GM10248 (cell line): ENCODE measurements around the gene GIT2.
A peak's percentile ranks its signal among the peaks of the same experiment; 100 is the strongest.
"Not testable (repeated sequence)": the region's sequence is repeated elsewhere in the genome, so short reads cannot be mapped to it uniquely, and the experiment has no call there.

ENCODE experiments used
- CTCF ChIA-PET: fragments of 300-600 bp; sonication (Branson Sonifier 250); formaldehyde crosslinking; extraction: SDS; loops from one replicate; lab custom pipeline; 2021; ENCODE audit warnings: antibody characterized with exemption; lab: Yijun Ruan, JAX
- POLR2A ChIA-PET: fragments of 350-650 bp; sonication (Branson Sonifier 250); formaldehyde crosslinking; extraction: SDS; loops from one replicate; lab custom pipeline; 2020; ENCODE audit warnings: antibody characterized with exemption; lab: Yijun Ruan, JAX
- DNase-seq: peaks from one replicate; pipeline ENCODE4 v3.0.0; 2012; ENCODE audit errors: extremely low spot score
- TF ChIP-seq, protein P1 (sequence below): IDR thresholded peaks from 2 replicates; pipeline ENCODE4 v1.5.1; 2012; ENCODE audit warnings: mild to moderate bottlenecking, low read depth; ENCODE audit errors: extremely low read depth, missing control alignments, control extremely low read depth

The GIT2 gene

GRCh38 chr12:109910254-109910968, 85.8 kb downstream of the GIT2 start:
- ChIA-PET CTCF (no interaction called here), POLR2A (no interaction called here)
- TF ChIP-seq, protein P1, sequence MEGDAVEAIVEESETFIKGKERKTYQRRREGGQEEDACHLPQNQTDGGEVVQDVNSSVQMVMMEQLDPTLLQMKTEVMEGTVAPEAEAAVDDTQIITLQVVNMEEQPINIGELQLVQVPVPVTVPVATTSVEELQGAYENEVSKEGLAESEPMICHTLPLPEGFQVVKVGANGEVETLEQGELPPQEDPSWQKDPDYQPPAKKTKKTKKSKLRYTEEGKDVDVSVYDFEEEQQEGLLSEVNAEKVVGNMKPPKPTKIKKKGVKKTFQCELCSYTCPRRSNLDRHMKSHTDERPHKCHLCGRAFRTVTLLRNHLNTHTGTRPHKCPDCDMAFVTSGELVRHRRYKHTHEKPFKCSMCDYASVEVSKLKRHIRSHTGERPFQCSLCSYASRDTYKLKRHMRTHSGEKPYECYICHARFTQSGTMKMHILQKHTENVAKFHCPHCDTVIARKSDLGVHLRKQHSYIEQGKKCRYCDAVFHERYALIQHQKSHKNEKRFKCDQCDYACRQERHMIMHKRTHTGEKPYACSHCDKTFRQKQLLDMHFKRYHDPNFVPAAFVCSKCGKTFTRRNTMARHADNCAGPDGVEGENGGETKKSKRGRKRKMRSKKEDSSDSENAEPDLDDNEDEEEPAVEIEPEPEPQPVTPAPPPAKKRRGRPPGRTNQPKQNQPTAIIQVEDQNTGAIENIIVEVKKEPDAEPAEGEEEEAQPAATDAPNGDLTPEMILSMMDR: no peak
- no peak for DNase-seq

GRCh38 chr12:109905301-109905700, 90.9 kb downstream of the GIT2 start:
- POLR2A ChIA-PET: no interaction called here
- TF ChIP-seq, protein P1: no peak
- DNase-seq: no peak
- CTCF ChIA-PET: no interaction called here

GRCh38 chr12:109902891-109903418, 93.2 kb downstream of the GIT2 start:
- ChIA-PET CTCF (interaction anchor here (1.0 to 2.0 kb wide), 4 partner anchors 20 to 58 kb away, joined by 3 to 9 read pairs (median 4); no protein-coding TSS in a partner anchor), POLR2A (interaction anchor here (0.5 kb wide), 1 partner anchor 394 kb away, joined by 3 read pairs; no protein-coding TSS in a partner anchor)
- TF ChIP-seq, protein P1: no peak
- no peak for DNase-seq

DNA sequence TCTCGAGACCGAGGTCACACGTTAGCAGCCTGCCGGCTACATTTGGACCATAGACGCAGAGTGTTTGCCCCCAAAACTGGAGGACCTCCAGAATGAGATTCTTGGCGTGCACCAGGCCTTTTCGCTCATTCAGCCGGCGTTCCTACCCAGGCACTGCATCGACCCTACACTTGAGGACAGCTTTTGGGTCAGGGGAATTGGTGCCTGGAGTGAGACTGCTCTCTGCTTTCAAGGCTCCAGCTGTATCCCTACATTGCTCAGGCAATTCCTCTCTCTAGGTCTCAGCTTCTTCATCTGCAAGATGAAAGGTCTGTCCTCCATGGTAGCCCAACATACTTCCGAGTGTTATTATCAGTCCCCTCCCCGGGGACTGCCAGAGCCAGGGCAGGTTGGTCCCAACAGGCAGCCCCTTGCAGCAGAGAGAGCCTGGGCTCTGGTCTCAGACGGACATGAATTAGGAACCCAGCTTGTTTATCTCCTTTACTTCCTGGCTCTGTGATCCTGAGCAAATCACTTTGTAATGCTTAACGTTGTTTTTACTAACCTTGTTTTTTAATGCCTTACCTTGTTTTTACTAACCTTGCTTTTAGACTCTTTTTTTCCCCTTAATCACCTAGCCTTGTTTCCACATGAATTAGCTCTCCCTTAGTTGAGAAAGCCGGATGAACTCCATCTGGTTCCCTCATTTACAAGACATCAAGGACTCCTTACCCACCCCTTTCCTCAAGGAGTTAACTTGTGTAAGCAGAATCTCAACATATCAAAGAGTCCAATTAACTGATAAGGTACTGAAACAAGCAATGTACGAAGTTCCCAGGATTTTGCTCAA, 95.2 kb downstream of the GIT2 start:
- POLR2A ChIA-PET: interaction anchor here (0.6 kb wide), 1 partner anchor 533 kb away, joined by 4 read pairs; no protein-coding TSS in a partner anchor
- TF ChIP-seq, protein P1: no peak
- CTCF ChIA-PET: interaction anchor here (1.4 to 2.0 kb wide), 3 partner anchors 14 to 56 kb away, joined by 3 to 8 read pairs (median 7); no protein-coding TSS in a partner anchor
- DNase-seq: no peak

DNA sequence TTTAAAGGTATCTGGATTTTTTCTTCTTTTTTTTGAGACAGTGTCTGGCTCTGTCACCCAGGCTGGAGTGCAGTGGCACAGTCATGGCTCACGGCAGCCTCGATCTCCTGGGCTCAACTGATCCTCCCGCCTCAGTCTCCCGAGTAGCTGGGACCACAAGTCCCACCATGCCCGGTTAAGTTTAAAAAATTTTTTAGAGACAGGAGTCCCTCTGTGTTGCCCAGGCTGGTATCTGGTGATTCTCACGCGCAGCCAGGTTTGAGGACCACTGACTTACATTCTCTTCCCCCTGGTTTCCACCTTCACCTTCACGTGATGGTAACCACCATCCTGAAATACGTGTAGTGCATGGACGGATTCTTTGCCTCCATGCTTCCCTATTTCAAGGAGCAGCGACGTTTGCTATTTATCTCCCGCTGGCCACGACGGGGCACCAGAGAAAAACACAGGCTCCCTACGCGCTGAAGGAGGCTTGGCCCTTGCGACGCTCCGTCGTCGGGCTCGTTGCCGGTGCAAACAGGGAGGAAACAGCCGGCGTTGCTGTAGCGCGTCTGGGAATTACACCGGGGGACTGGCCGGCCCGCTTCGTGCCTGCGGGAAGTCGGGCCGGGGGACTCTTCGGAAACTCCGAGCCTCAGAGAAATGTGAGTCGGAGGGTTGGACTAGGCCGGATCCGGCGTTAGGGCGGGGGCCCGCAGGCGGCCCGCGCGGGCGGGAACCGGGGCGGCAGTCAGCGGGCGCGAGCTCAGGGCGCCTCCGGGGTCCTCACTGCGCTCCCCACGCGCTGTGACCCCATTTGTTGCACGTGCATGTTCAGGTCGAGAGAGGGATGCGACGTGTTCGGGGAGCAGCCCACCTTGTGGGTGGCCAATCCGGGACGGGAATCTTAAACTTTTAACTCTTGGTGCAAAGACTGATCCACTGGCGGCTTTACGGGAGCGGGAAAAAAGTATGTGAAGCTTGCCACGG, 96.1 kb downstream of the GIT2 start, which contains the start of gene TCHP:
TSS of gene TCHP (plus strand) at position 492 of the 969 bp plus-strand sequence. CDS start 2,753 bp downstream, outside the sequence.
- ChIA-PET POLR2A (interaction anchor here (0.6 kb wide), 1 partner anchor 534 kb away, joined by 4 read pairs; no protein-coding TSS in a partner anchor), CTCF (interaction anchor here (1.4 to 2.0 kb wide), 3 partner anchors 15 to 55 kb away, joined by 3 to 8 read pairs (median 7); no protein-coding TSS in a partner anchor)
- TF ChIP-seq, protein P1: peak; percentile 50
- peak; percentile 89 for DNase-seq

GRCh38 chr12:109899345-109899744, 96.8 kb downstream of the GIT2 start:
- DNase-seq, POLR2A ChIA-PET: not testable (repeated sequence)
- CTCF ChIA-PET: interaction anchor here (1.7 kb wide), 1 partner anchor 54 kb away, joined by 7 read pairs; no protein-coding TSS in a partner anchor
